Endothelial cell of umbilical vein (primary cell): ENCODE results near the gene SCLY.
A peak's percentile ranks its signal among the peaks of the same experiment; 100 is the strongest.

Experiments
- CTCF ChIP-seq, 2 donors: IDR thresholded peaks; 1 replicate in 1 of 2; 2 replicates in 1 of 2; pipeline ENCODE4 v1.5.1; 2011; ENCODE audit warnings: low read length in 2 of 2, mild to moderate bottlenecking in 2 of 2, moderate library complexity in 2 of 2, control low read depth in 1 of 2, inconsistent platforms in 1 of 2, low read depth in 1 of 2; ENCODE audit not compliant: insufficient read depth in 1 of 2; ENCODE audit errors: extremely low read depth in 1 of 2
- EZH2 ChIP-seq: IDR thresholded peaks from 2 replicates; pipeline ENCODE4 v1.6.1; 2012; ENCODE audit warnings: borderline replicate concordance, low read depth, mild to moderate bottlenecking, moderate library complexity, low read length, inconsistent platforms; ENCODE audit not compliant: severe bottlenecking
- GATA2 ChIP-seq: IDR thresholded peaks from 2 replicates; pipeline ENCODE4 v1.7.0; 2011; ENCODE audit warnings: low read depth, mild to moderate bottlenecking, moderate library complexity, mixed read lengths, low read length; ENCODE audit not compliant: insufficient read length, insufficient read depth
- MAX ChIP-seq: IDR thresholded peaks from 2 replicates; pipeline ENCODE4 v1.6.1; 2011; ENCODE audit not compliant: insufficient read depth, insufficient read length
- POLR2A ChIP-seq: IDR thresholded peaks from 2 replicates; pipeline ENCODE4 v1.6.1; 2012; ENCODE audit warnings: low read depth, mild to moderate bottlenecking, control low read depth, low read length
- POLR2AphosphoS5 ChIP-seq: IDR thresholded peaks from 2 replicates; pipeline ENCODE4 v1.6.1; 2012; ENCODE audit warnings: low read depth, mild to moderate bottlenecking, control low read depth, low read length, moderate library complexity; ENCODE audit not compliant: insufficient read depth

- TF ChIP-seq GATA2 (no peak), EZH2 (no peak), CTCF (IDR thresholded peaks at IDR 0.05; ENCODE audit: extremely low read depth in 1 of 2, insufficient read depth in 1 of 2, low read depth in 1 of 2, low read length in 2 of 2) (peak; percentile 20 to 21), POLR2AphosphoS5 (no peak), POLR2A (no peak), MAX (no peak)
These were observed 45.1 kb upstream of the SCLY start for GRCh38 chr2:238015705-238016104.
